ENCODE measurements around the gene BATF3. TPM values are rescaled to one million over a fixed set of nuclear protein-coding genes. Genes with fewer than 3 reads are reported as not detected.
A peak's percentile ranks its signal among the peaks of the same experiment; 100 is the strongest.

BATF3 gene
- total and polyA plus RNA-seq, 2 donors (not counting 3 experiments of a cell fraction or from before 2014, with no cell fraction given): 0.69 to 1.9 TPM

DNA sequence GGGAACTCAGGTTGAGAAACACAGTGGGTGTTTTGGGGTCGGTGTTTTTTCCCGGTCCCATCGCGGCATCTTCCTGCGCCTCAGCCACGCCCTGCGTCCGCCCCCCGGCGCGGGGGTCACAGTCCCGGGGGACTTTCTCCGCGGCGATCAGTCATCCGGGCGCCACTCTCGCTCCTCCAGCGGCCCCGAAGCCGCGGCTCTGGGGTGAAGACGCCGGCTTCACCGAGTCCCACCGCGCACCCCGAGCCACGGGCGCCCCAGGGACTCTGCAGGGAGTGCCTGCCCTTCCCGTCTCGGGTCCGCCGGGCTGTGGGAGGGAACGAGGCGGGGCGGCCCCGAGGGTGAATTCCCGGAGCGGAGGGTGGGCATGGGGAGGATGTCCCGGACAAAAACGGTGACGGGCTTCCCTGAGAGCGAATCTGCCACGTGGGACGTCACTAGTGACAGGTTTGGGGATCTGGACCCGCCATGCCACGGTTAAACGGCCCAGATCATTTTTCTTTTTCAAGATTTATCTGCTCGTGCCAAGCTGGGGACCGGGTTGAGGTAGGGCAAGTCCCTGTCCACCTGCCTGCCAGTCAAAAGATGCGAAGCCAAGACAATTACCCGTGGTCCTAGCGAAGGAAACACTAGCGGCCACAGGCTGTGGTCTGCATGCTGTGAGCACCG lies 717 bp upstream of the BATF3 start:
- H3K4me2 ChIP-seq (ENCODE audit: insufficient read depth, low read length): peak overlapping the region; percentile 57
- TF ChIP-seq POLR2A (IDR thresholded peaks at IDR 0.05; ENCODE audit: low read depth, low read length) (no peak), EZH2 (IDR thresholded peaks at IDR 0.05; ENCODE audit: borderline replicate concordance, low read depth, low read length, severe bottlenecking) (peak; percentile 62), GATA2 (IDR thresholded peaks at IDR 0.05; ENCODE audit: insufficient read depth, insufficient read length, low read depth, low read length) (no peak), MYC (IDR thresholded peaks at IDR 0.05; ENCODE audit: low read depth, low read length) (no peak), POLR2AphosphoS5 (IDR thresholded peaks at IDR 0.05; ENCODE audit: insufficient read depth, low read depth, low read length) (no peak), JUN (IDR thresholded peaks at IDR 0.05; ENCODE audit: borderline replicate concordance, insufficient read depth, insufficient read length, low read depth) (no peak)
- TF ChIP-seq, protein P1, sequence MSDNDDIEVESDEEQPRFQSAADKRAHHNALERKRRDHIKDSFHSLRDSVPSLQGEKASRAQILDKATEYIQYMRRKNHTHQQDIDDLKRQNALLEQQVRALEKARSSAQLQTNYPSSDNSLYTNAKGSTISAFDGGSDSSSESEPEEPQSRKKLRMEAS (IDR thresholded peaks at IDR 0.05; ENCODE audit: insufficient read depth, insufficient read length): no peak
- no peaks in the 10 kb centered on the region for H3K9me3 ChIP-seq (replicated peaks; ENCODE audit: control insufficient read depth, insufficient read depth, low read length)
- no TSS peak for BruUV-seq (replicated peaks)
- DNase-seq (ENCODE audit: low read depth, low spot score) (no peak), FAIRE-seq (no peak)
- ChIA-PET CTCF (interaction anchor here (0.8 to 2.3 kb wide), 10 partner anchors 10 to 223 kb away, joined by 3 to 23 read pairs (median 6); partner anchors contain the start of gene ATF3), POLR2A (interaction anchor here (2.0 kb wide), 1 partner anchor 92 kb away, joined by 6 read pairs; the partner anchor contains the start of gene ATF3)
- no peak overlapping the region for H3K27ac ChIP-seq (ENCODE audit: insufficient read depth, low read depth, low read length)
- H3K36me3 ChIP-seq (ENCODE audit: control insufficient read depth in 2 of 2, extremely low read depth in 1 of 2, insufficient read depth in 2 of 2, low read length in 2 of 2): no peaks in the 10 kb centered on the region
- H3K4me1 ChIP-seq (ENCODE audit: control insufficient read depth, extremely low read depth, insufficient read depth, low read length): peaks cover 16% of the 10 kb centered on the region
- H3K79me2 ChIP-seq (ENCODE audit: control insufficient read depth, insufficient read depth, low read length): no peaks in the 10 kb centered on the region
- peak overlapping the region; percentile 34 to 47 (median 38) for H3K4me3 ChIP-seq (replicated peaks in 1 of 3; ENCODE audit: insufficient read depth in 1 of 3, low read depth in 1 of 3, low read length in 3 of 3)
- dilution Hi-C loops (cut with MboI; ENCODE audit: extremely low pct_ligation_motif_present, low sequenced_read_pairs): no loop called here
- H3K27me3 ChIP-seq (ENCODE audit: control insufficient read depth in 2 of 2, insufficient read depth in 2 of 2, low read length in 2 of 2): peaks cover 37 to 55% of the 10 kb centered on the region in 2 experiments
- no peaks in the 10 kb centered on the region for H3K9me1 ChIP-seq (replicated peaks; ENCODE audit: control insufficient read depth, extremely low read depth, insufficient read depth, low read length)
- intact Hi-C loops (cut with micrococcal nuclease): loop anchor here (2.0 kb wide), 1 partner anchor 32 kb away; no protein-coding TSS in a partner anchor
- H2AFZ ChIP-seq (ENCODE audit: low read depth, low read length): peak overlapping the region; percentile 70
- no peaks in the 10 kb centered on the region for H4K20me1 ChIP-seq (replicated peaks; ENCODE audit: control insufficient read depth, extremely low read depth, insufficient read depth, low read length)
- H3K9ac ChIP-seq (replicated peaks; ENCODE audit: extremely low read depth, insufficient read depth, low read length): no peak overlapping the region

All from endothelial cell of umbilical vein (primary cell).